Measurements from ENCODE around the gene KCNAB2.

DNA sequence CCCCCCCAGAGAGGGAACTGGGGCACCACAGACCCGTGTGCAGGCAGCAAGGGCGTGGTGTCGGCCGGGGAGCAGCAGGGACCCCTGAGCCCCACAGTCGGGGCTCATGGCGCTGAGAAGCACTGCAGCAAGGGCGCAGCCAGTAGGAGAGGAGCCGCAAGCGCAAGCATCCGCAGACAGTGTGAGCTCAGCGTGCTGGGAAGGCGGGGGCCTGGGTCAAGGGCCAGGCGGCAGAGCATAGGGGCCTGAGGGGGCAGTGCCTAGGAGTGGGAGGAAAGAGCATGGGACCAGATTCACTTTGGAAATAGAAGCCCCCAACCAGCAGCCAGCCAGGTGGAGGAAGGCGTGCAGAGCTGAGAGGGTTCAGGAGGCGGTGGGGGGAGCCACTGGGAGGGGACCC is 6.7 kb upstream of the KCNAB2 start:
- no peak for TF ChIP-seq ZFP30 (CRISPR knock-in tag; IDR thresholded peaks at IDR 0.05)
- TF ChIP-seq, protein P1, sequence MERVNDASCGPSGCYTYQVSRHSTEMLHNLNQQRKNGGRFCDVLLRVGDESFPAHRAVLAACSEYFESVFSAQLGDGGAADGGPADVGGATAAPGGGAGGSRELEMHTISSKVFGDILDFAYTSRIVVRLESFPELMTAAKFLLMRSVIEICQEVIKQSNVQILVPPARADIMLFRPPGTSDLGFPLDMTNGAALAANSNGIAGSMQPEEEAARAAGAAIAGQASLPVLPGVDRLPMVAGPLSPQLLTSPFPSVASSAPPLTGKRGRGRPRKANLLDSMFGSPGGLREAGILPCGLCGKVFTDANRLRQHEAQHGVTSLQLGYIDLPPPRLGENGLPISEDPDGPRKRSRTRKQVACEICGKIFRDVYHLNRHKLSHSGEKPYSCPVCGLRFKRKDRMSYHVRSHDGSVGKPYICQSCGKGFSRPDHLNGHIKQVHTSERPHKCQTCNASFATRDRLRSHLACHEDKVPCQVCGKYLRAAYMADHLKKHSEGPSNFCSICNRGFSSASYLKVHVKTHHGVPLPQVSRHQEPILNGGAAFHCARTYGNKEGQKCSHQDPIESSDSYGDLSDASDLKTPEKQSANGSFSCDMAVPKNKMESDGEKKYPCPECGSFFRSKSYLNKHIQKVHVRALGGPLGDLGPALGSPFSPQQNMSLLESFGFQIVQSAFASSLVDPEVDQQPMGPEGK (CRISPR knock-in tag; IDR thresholded peaks at IDR 0.05; ENCODE audit: borderline replicate concordance) = no peak
- TF ChIP-seq PPARA (CRISPR knock-in tag; IDR thresholded peaks at IDR 0.05; ENCODE audit: borderline replicate concordance) = no peak
- TF ChIP-seq ZNF565 (CRISPR knock-in tag; conservative IDR thresholded peaks at IDR 0.05; ENCODE audit: low read depth) = no peak

Data from SK-N-SH treated with all-trans-retinoic acid at 6 μM for 48 hours (cell line).